Measurements from ENCODE around the gene MAP4K4. TPM values are rescaled to one million over a fixed set of nuclear protein-coding genes. Genes with fewer than 3 reads are reported as not detected.

MAP4K4 gene
- total and polyA plus RNA-seq, 8 donors, result 9.7 to 38.7 (median 15.3) TPM

- Histone ChIP-seq H3K9me3 (no peaks in the 10 kb centered on the region), H3K4me1 (peaks cover 0 to 3% (median 2%) of the 10 kb centered on the region in 3 donors), H3K4me3 (no peak overlapping the region), H3K27ac (no peak overlapping the region), H3K36me3 (no peaks in the 10 kb centered on the region), H3K27me3 (no peaks in the 10 kb centered on the region)
- DNase-seq (no peak), FAIRE-seq (no peak), ATAC-seq (peak in 1 of 4 donors; percentile 13)
- 93% methylated on average over 11 of the region's 11 CpGs for WGBS, 2 donors
- TF ChIP-seq CTCF (IDR thresholded peaks at IDR 0.05), result no peak
- intact Hi-C loops (cut with DNase I), result no loop called here
Observed at GRCh38 chr2:101777337-101777736, 79.8 kb downstream of the MAP4K4 start.

GRCh38 chr2:101778102-101778501 is 80.6 kb downstream of the MAP4K4 start:
- Histone ChIP-seq H3K27me3 (no peaks in the 10 kb centered on the region), H3K4me3 (no peak overlapping the region), H3K27ac (no peak overlapping the region), H3K9me3 (no peaks in the 10 kb centered on the region), H3K36me3 (no peaks in the 10 kb centered on the region), H3K4me1 (peaks cover 0 to 3% (median 0%) of the 10 kb centered on the region in 3 donors)
- WGBS, 2 donors, result 92 to 97% methylated on average over 6 of the region's 6 CpGs
- intact Hi-C loops (cut with DNase I), result no loop called here
- FAIRE-seq, result no peak
- no peak for ATAC-seq
- DNase-seq, result no peak
- no peak for TF ChIP-seq CTCF (IDR thresholded peaks at IDR 0.05)

- Histone ChIP-seq H3K4me1 (peaks cover 0 to 3% (median 0%) of the 10 kb centered on the region in 3 donors), H3K9me3 (no peaks in the 10 kb centered on the region), H3K4me3 (no peak overlapping the region), H3K27ac (no peak overlapping the region), H3K27me3 (no peaks in the 10 kb centered on the region), H3K36me3 (no peaks in the 10 kb centered on the region)
- WGBS, 2 donors, result 94 to 100% methylated on average over 1 of the region's 1 CpG
- ATAC-seq, result no peak
- DNase-seq, result no peak
- TF ChIP-seq CTCF (IDR thresholded peaks at IDR 0.05), result no peak
- no peak for FAIRE-seq
- intact Hi-C loops (cut with DNase I), result no loop called here
Observed at GRCh38 chr2:101779190-101779589, 81.7 kb downstream of the MAP4K4 start.

- FAIRE-seq (no peak), DNase-seq (no peak), ATAC-seq (no peak)
- Histone ChIP-seq H3K27ac (no peak overlapping the region), H3K4me3 (no peak overlapping the region), H3K9me3 (no peaks in the 10 kb centered on the region), H3K4me1 (peaks cover 0 to 3% (median 0%) of the 10 kb centered on the region in 3 donors), H3K36me3 (no peaks in the 10 kb centered on the region), H3K27me3 (no peaks in the 10 kb centered on the region)
- no peak for TF ChIP-seq CTCF (IDR thresholded peaks at IDR 0.05)
- 84 to 90% methylated on average over 3 of the region's 3 CpGs for WGBS, 2 donors
- intact Hi-C loops (cut with DNase I), result no loop called here
Observed at GRCh38 chr2:101779656-101780055, 82.1 kb downstream of the MAP4K4 start.

- no peak for FAIRE-seq
- Histone ChIP-seq H3K27me3 (no peaks in the 10 kb centered on the region), H3K9me3 (no peaks in the 10 kb centered on the region), H3K4me1 (no peaks in the 10 kb centered on the region), H3K27ac (no peak overlapping the region), H3K36me3 (no peaks in the 10 kb centered on the region), H3K4me3 (no peak overlapping the region)
- no peak for DNase-seq
- TF ChIP-seq CTCF (IDR thresholded peaks at IDR 0.05), result no peak
- intact Hi-C loops (cut with DNase I), result no loop called here
- WGBS, 2 donors, result 88 to 93% methylated on average over 4 of the region's 4 CpGs
- ATAC-seq, result peak in 1 of 4 donors; percentile 33
Observed at GRCh38 chr2:101781326-101781725, 83.8 kb downstream of the MAP4K4 start.

All from pancreas (tissue), 10 donors.